Ishikawa (cell line): ENCODE results near the gene MAST4.

Source experiments
- CEBPB ChIP-seq: IDR thresholded peaks from 2 replicates; pipeline ENCODE4 v1.6.1; 2012
- CREB1 ChIP-seq: IDR thresholded peaks from 2 replicates; pipeline ENCODE4 v1.6.1; 2012; ENCODE audit warnings: low read depth
- EGR1 ChIP-seq: IDR thresholded peaks from 2 replicates; pipeline ENCODE4 v1.6.1; 2012
- EP300 ChIP-seq: IDR thresholded peaks from 2 replicates; pipeline ENCODE4 v1.6.1; 2012; ENCODE audit warnings: borderline replicate concordance
- FOXM1 ChIP-seq: IDR thresholded peaks from 2 replicates; pipeline ENCODE4 v1.6.1; 2012; ENCODE audit warnings: low read depth, borderline replicate concordance
- MAX ChIP-seq: IDR thresholded peaks from 2 replicates; pipeline ENCODE4 v1.6.1; 2012
- NFIC ChIP-seq: IDR thresholded peaks from 2 replicates; pipeline ENCODE4 v1.6.1; 2012
- RAD21 ChIP-seq: IDR thresholded peaks from 2 replicates; pipeline ENCODE4 v1.6.1; 2012; ENCODE audit warnings: low read depth
- REST ChIP-seq: IDR thresholded peaks from 2 replicates; pipeline ENCODE4 v1.6.1; 2012; ENCODE audit warnings: low read depth, mild to moderate bottlenecking
- TAF1 ChIP-seq: IDR thresholded peaks from 2 replicates; pipeline ENCODE4 v1.6.1; 2012; ENCODE audit warnings: low read depth, mild to moderate bottlenecking
- TCF12 ChIP-seq: IDR thresholded peaks from 2 replicates; pipeline ENCODE4 v1.6.1; 2012; ENCODE audit warnings: low read depth
- TEAD4 ChIP-seq: IDR thresholded peaks from 2 replicates; pipeline ENCODE4 v1.6.1; 2012
- YY1 ChIP-seq: IDR thresholded peaks from 2 replicates; pipeline ENCODE4 v1.6.1; 2012; ENCODE audit warnings: low read depth
- ZBTB7A ChIP-seq: IDR thresholded peaks from 2 replicates; pipeline ENCODE4 v1.6.1; 2012; ENCODE audit warnings: low read depth
- TF ChIP-seq, protein P1 (sequence below): IDR thresholded peaks from 2 replicates; pipeline ENCODE4 v1.6.1; 2012

MAST4 gene

GRCh38 chr5:66617226-66617861, 21.2 kb downstream of the MAST4 start:
- TF ChIP-seq MAX (no peak), FOXM1 (no peak), TEAD4 (no peak), ZBTB7A (no peak), CREB1 (no peak), RAD21 (no peak), TCF12 (no peak), REST (no peak), CEBPB (no peak), YY1 (no peak), TAF1 (no peak)

DNA sequence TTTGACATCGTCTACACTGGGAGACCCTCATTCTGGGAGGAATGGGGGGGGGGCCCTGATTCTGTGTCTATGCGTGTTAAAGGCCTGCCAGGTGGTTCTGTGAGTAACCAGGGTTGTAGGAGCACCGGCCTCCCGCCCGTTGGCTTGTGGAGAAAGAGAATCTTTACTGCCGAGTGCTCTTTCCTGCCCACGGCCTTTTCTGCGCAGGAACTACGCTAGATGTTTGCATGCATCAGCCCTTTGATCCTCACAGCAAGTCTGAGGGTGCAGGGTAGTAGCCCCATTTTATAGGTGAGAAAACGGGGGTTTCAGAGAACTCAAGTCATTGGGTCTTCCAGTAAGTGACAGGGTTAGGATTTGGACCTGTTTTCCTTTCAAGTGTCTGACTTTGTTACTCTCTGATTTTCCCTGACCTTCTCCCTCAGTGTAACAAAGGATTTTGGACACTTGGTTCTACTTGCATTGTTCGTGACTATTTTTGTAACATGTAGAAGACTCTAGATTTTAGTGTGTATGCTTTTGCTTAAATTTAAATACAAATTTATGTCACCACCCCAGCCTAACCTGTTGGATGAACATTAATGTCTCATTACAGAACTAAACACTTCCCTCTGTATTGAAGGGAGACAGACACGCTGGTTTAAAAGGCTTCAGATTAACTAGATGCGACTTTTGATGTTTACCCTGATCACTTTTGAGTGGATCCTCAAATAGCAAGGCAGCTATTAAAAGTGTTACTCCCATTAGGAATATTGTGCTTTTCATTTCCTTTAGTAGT, 22.0 kb downstream of the MAST4 start:
- TF ChIP-seq YY1, result no peak
- TF ChIP-seq EP300, result no peak
- no peak for TF ChIP-seq EGR1
- no peak for TF ChIP-seq TEAD4

- TF ChIP-seq FOXM1 (no peak), CREB1 (no peak), YY1 (no peak), CEBPB (no peak), ZBTB7A (no peak), REST (no peak), TAF1 (no peak), TCF12 (no peak), EGR1 (no peak), EP300 (no peak), MAX (no peak)
- TF ChIP-seq, protein P1, sequence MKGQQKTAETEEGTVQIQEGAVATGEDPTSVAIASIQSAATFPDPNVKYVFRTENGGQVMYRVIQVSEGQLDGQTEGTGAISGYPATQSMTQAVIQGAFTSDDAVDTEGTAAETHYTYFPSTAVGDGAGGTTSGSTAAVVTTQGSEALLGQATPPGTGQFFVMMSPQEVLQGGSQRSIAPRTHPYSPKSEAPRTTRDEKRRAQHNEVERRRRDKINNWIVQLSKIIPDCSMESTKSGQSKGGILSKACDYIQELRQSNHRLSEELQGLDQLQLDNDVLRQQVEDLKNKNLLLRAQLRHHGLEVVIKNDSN, result no peak
Measured at GRCh38 chr5:66620711-66621110, 24.5 kb downstream of the MAST4 start.

DNA sequence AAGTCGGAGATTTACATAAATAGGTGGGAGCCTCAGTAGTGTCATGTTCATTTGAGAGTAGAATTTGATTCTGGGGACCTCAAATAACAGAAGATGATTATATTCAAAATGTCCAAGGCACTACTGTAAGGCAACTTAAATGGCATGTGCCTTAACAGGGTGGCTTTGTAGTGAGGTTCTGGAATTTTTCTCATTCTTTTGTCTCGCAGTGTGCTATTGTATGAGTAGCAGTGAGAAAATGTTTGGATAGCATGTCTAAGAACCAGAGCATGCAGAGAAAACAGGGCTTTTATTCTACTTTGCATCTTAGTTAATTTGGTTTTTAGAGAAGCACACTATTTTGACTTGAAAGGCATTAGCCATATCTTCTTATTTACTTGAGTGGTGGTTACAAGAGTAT, 25.0 kb downstream of the MAST4 start:
- TF ChIP-seq TAF1, result no peak
- TF ChIP-seq ZBTB7A, result no peak
- peak; percentile 19; the same call in 1 of the 2 replicates for TF ChIP-seq TEAD4
- no peak for TF ChIP-seq REST

DNA sequence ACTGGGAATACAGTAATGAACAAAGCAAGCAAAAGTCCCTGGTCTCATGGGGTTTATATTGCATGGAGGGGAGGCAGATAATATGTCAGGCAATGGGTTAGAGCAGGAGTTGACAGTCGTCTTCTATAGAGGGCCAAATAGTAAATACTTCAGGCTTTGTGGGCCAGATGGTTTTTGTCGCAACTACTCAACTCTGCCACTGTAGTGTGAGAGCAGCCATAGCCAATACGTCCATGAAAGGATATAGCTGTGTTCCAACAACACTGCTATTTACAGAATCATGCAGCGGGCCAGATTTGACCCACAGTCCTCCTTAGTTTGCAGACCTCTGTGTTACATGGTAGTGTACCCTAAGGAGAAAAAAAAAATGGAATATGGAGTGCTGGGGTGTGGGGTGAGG, 25.5 kb downstream of the MAST4 start:
- TF ChIP-seq TEAD4, result no peak
- no peak for TF ChIP-seq ZBTB7A
- no peak for TF ChIP-seq MAX
- TF ChIP-seq YY1, result no peak
- no peak for TF ChIP-seq CREB1
- TF ChIP-seq CEBPB, result no peak
- TF ChIP-seq FOXM1, result no peak
- TF ChIP-seq, protein P1, result no peak
- TF ChIP-seq RAD21, result no peak
- TF ChIP-seq TAF1, result no peak
- no peak for TF ChIP-seq EGR1
- no peak for TF ChIP-seq NFIC
